Neural cell (in vitro differentiated cells): ENCODE measurements around the gene RETREG1. TPM values are rescaled to one million over a fixed set of nuclear protein-coding genes. Genes with fewer than 3 reads are reported as not detected.

Experiments used
- H2AFZ ChIP-seq: fragments of 200-600, 300-800 bp; sonication (generic), shearing (Covaris generic); 2 replicates; pipeline ENCODE4 v1.6.0; 2014; ENCODE audit warnings: low read depth, mild to moderate bottlenecking, antibody characterized with exemption, low read length, moderate library complexity
- H3F3A ChIP-seq: fragments of 200-600 bp; shearing (Covaris generic); 2 replicates; pipeline ENCODE4 v1.6.1; 2016; ENCODE audit warnings: mild to moderate bottlenecking, moderate library complexity, mixed read lengths, antibody characterized with exemption, low read length; ENCODE audit not compliant: insufficient read depth, poor library complexity, severe bottlenecking
- H3K27ac ChIP-seq: fragments of 200-600, 300-800 bp; sonication (generic), shearing (Covaris generic); 2 replicates; pipeline ENCODE4 v1.5.1; 2014; ENCODE audit warnings: mild to moderate bottlenecking, low read length, moderate library complexity
- H3K27me3 ChIP-seq: fragments of 300-800, 200-600 bp; sonication (generic), shearing (Covaris generic); 2 replicates; pipeline ENCODE4 v1.6.0; 2014; ENCODE audit warnings: mild to moderate bottlenecking, low read depth, low read length, moderate library complexity; ENCODE audit not compliant: insufficient read depth
- H3K36me3 ChIP-seq: fragments of 300-800, 200-600 bp; sonication (generic), shearing (Covaris generic); 2 replicates; pipeline ENCODE4 v1.5.1; 2014; ENCODE audit warnings: mild to moderate bottlenecking, antibody characterized with exemption, low read length, moderate library complexity; ENCODE audit not compliant: insufficient read depth
- H3K4me2 ChIP-seq: fragments of 300-800, 200-600 bp; sonication (generic), shearing (Covaris generic); 2 replicates; pipeline ENCODE4 v1.6.0; 2014; ENCODE audit warnings: mild to moderate bottlenecking, low read length
- H3K4me3 ChIP-seq: fragments of 300-800, 200-600 bp; sonication (generic), shearing (Covaris generic); 2 replicates; pipeline ENCODE4 v1.5.1; 2014; ENCODE audit warnings: mild to moderate bottlenecking, low read length, moderate library complexity
- H3K79me2 ChIP-seq: fragments of 200-600 bp; shearing (Covaris generic); replicated peaks from 2 replicates; pipeline ENCODE4 v1.6.0; 2014; ENCODE audit warnings: mild to moderate bottlenecking, low read length, moderate library complexity; ENCODE audit not compliant: insufficient read depth
- H3K9ac ChIP-seq: fragments of 300-800, 200-600 bp; sonication (generic), shearing (Covaris generic); 2 replicates; pipeline ENCODE4 v1.6.1; 2016; ENCODE audit warnings: mild to moderate bottlenecking, low read length, mixed read lengths
- H3K9me2 ChIP-seq: fragments of 200-600 bp; shearing (Covaris generic); 2 replicates; pipeline ENCODE4 v1.6.1; 2016; ENCODE audit warnings: mild to moderate bottlenecking, low read length, mixed read lengths; ENCODE audit not compliant: insufficient read depth
- H3K9me3 ChIP-seq: fragments of 200-600, 300-800 bp; sonication (generic), shearing (Covaris generic); 2 replicates; pipeline ENCODE4 v1.6.1; 2016; ENCODE audit warnings: mild to moderate bottlenecking, mixed run types, low read length, moderate library complexity, mixed read lengths
- H4K20me1 ChIP-seq: fragments of 200-600 bp; shearing (Covaris generic); 2 replicates; pipeline ENCODE4 v1.6.1; 2016; ENCODE audit warnings: mild to moderate bottlenecking, mixed run types; ENCODE audit not compliant: insufficient read depth
- CTCF ChIP-seq: fragments of 450-650 bp; IDR thresholded peaks from 2 replicates; pipeline ENCODE4 v1.5.1; 2014; ENCODE audit warnings: antibody characterized with exemption, mild to moderate bottlenecking, moderate library complexity; ENCODE audit not compliant: poor library complexity, severe bottlenecking
- EP300 ChIP-seq: fragments of 450-650 bp; conservative IDR thresholded peaks from 2 replicates; pipeline ENCODE4 v1.6.1; 2014; ENCODE audit warnings: antibody characterized with exemption, mild to moderate bottlenecking, moderate library complexity; ENCODE audit not compliant: poor library complexity, severe bottlenecking
- EZH2 ChIP-seq: fragments of 200-600, 300-800 bp; shearing (Covaris generic), sonication (generic); IDR thresholded peaks from 2 replicates; pipeline ENCODE4 v1.6.1; 2014; ENCODE audit warnings: antibody characterized with exemption, low read length, borderline replicate concordance, mild to moderate bottlenecking; ENCODE audit not compliant: insufficient read depth, poor library complexity, severe bottlenecking
- MXI1 ChIP-seq: fragments of 450-650 bp; conservative IDR thresholded peaks from 2 replicates; pipeline ENCODE4 v1.6.1; 2014; ENCODE audit warnings: antibody characterized with exemption, mild to moderate bottlenecking; ENCODE audit not compliant: poor library complexity, severe bottlenecking
- POLR2AphosphoS5 ChIP-seq: IDR thresholded peaks from 2 replicates; pipeline ENCODE4 v1.6.1; 2012
- RAD21 ChIP-seq: fragments of 450-650 bp; conservative IDR thresholded peaks from 2 replicates; pipeline ENCODE4 v1.6.1; 2014; ENCODE audit warnings: antibody characterized with exemption, mild to moderate bottlenecking, moderate library complexity
- REST ChIP-seq: IDR thresholded peaks from 2 replicates; pipeline ENCODE4 v1.6.1; 2012; ENCODE audit warnings: borderline replicate concordance
- SMC3 ChIP-seq: fragments of 450-650 bp; conservative IDR thresholded peaks from 2 replicates; pipeline ENCODE4 v1.6.1; 2014; ENCODE audit warnings: antibody characterized with exemption, mild to moderate bottlenecking, moderate library complexity; ENCODE audit not compliant: poor library complexity
- TAF1 ChIP-seq: IDR thresholded peaks from 2 replicates; pipeline ENCODE4 v1.6.1; 2012; ENCODE audit warnings: low read depth
- polyA plus RNA-seq: library from polyadenylated mRNA; depleted of rRNA; stranded (reverse); fragments of >200 nt; gene quantifications from 2 replicates; pipeline ENCODE4 v1.2.3, GENCODE V29; 2014

RETREG1 gene
- polyA plus RNA-seq, 1 donor from 2014 or later, result 25.4 TPM

GRCh38 chr5:16663840-16664239, 47.0 kb upstream of the RETREG1 start:
- Histone ChIP-seq H3K36me3 (no peaks in the 10 kb centered on the region), H2AFZ (no peak overlapping the region), H3K27ac (no peak overlapping the region)

GRCh38 chr5:16661713-16662112, 44.9 kb upstream of the RETREG1 start:
- no peaks in the 10 kb centered on the region for H3K9me2 ChIP-seq
- H2AFZ ChIP-seq, result no peak overlapping the region
- no peaks in the 10 kb centered on the region for H3K27me3 ChIP-seq
- no peak overlapping the region for H3K9ac ChIP-seq
- H3K9me3 ChIP-seq, result no peaks in the 10 kb centered on the region
- H4K20me1 ChIP-seq, result no peaks in the 10 kb centered on the region
- H3K4me2 ChIP-seq, result no peak overlapping the region
- no peaks in the 10 kb centered on the region for H3F3A ChIP-seq
- H3K27ac ChIP-seq, result no peak overlapping the region
- H3K36me3 ChIP-seq, result no peaks in the 10 kb centered on the region
- H3K79me2 ChIP-seq, result no peaks in the 10 kb centered on the region
- no peak overlapping the region for H3K4me3 ChIP-seq
- TF ChIP-seq TAF1, result no peak
- TF ChIP-seq EP300, result no peak
- no peak for TF ChIP-seq MXI1
- TF ChIP-seq RAD21, result no peak
- TF ChIP-seq POLR2AphosphoS5, result no peak
- TF ChIP-seq CTCF, result no peak
- TF ChIP-seq EZH2, result no peak

More at GRCh38 chr5:16663840-16664239, 47.0 kb upstream of the RETREG1 start:
- Histone ChIP-seq H3K27me3 (no peaks in the 10 kb centered on the region), H3K4me2 (no peak overlapping the region), H4K20me1 (no peaks in the 10 kb centered on the region), H3K9me2 (no peaks in the 10 kb centered on the region), H3F3A (no peaks in the 10 kb centered on the region), H3K4me3 (no peak overlapping the region), H3K9me3 (no peaks in the 10 kb centered on the region), H3K9ac (no peak overlapping the region), H3K79me2 (no peaks in the 10 kb centered on the region)
- no peak for TF ChIP-seq SMC3
- TF ChIP-seq POLR2AphosphoS5, result no peak
- TF ChIP-seq RAD21, result no peak
- TF ChIP-seq TAF1, result no peak
- no peak for TF ChIP-seq CTCF
- no peak for TF ChIP-seq EP300
- TF ChIP-seq REST, result no peak
- TF ChIP-seq EZH2, result no peak
- no peak for TF ChIP-seq MXI1
